Body of pancreas (tissue), 4 donors: ENCODE measurements around the gene DEFB128.

Experiments used
- CTCF ChIP-seq, 7 experiments: fragments of 450-650 bp in 4 of 7; fragments of 200-600 bp in 3 of 7; sonication (generic) in 3 of 7; IDR thresholded peaks; one replicate each; pipeline ENCODE4 v1.5.1; 2016 to 2019; ENCODE audit warnings: antibody characterized with exemption in 7 of 7
- POLR2A ChIP-seq, 3 donors: fragments of 450-650 bp; IDR thresholded peaks; one replicate each; pipeline ENCODE4 v1.6.1; 2016; ENCODE audit warnings: antibody characterized with exemption in 3 of 3, mild to moderate bottlenecking in 2 of 3

DNA sequence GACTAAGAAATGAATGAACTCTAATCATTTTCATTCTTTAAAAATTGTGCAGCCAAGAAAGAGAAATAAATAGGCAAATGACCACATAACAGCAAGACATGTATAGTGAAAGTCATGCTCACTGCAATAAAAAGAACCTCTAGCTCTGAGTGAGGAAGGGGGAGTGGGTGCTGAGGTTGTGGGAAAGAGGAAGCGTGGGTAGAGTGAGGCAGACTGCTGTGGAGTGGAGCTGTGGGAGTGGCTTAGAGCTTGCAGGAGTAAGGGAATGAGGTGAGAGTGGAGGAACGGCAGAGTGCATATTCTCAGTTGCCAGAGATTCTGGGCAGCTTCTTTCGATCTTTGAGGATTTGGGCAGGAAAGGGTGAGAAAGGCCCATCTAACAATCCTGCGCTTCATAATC lies 48.0 kb upstream of the DEFB128 start:
- no peak for TF ChIP-seq CTCF (IDR thresholded peaks at IDR 0.05)
- no peak for TF ChIP-seq POLR2A (IDR thresholded peaks at IDR 0.05)
